Islet precursor cell (in vitro differentiated cells): ENCODE measurements around the gene ANKRD34B.
"Not testable (repeated sequence)": the region's sequence is repeated elsewhere in the genome, so short reads cannot be mapped to it uniquely, and the experiment has no call there.

Source experiments
- DNase-seq: peaks from one replicate; pipeline ENCODE4 v3.0.0-alpha.2; 2018

Gene ANKRD34B

GRCh38 chr5:80569961-80570786 is at the start of gene ANKRD34B:
Gene ANKRD34B (minus strand): TSS chr5:80570280. CDS start chr5:80560019, 10,261 bp downstream.
- peak; percentile 76 for DNase-seq

GRCh38 chr5:80619086-80619485 is 49.0 kb upstream of the ANKRD34B start:
- no peak for DNase-seq

DNA sequence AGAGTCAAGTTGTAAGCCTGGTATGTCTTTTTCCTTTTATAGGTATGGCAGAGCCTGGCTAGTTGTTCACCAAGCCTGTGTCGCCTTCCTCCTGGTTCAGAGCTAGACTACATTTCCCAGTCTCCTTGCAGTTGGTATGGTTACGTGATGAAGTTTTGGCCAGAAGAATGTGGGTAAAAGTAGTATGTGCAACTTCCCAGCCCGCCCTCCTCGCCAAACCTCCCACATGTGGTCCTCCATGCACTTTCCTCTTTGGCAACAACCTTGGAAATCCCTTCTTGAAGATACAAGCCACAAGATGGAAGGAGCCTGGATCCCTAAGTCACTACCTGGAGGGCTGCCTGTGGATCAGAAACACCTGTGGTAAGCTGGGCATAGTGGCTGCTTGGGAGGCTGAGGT is 48.4 kb upstream of the ANKRD34B start:
- DNase-seq, result no peak

DNA sequence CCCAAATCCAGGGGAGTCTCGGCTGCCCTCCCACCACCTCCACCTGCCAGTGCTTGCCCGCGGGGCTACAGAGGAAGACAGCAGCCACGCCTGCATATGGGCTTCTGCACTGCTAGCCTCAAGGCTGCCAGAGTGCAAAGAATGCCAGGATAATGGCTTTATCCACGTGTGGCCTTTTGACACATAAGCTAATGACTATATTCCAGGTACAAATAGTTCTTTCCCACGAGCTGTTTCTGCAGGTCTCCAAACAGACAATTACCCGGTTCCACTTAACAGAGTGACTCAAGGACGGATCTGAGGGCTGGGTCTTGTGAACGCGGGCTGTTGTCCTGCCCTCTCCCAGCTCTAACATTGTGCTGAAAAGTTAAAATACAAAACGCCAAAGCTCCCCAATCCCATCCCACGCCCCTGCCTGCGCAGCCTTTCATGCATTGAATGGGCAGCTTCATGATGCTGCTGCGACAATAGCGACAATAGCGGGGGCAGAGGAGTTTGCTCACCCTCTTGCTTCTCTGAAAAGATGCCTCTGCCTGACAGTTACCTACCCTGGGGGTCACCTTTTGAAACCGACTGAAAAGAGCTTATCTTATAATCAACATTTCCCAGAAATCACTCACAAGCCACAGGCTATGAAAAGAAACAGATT is 45.3 kb upstream of the ANKRD34B start:
- peak; percentile 88 for DNase-seq

- DNase-seq, result no peak
Observed at GRCh38 chr5:80609692-80610091, 39.6 kb upstream of the ANKRD34B start.

DNA sequence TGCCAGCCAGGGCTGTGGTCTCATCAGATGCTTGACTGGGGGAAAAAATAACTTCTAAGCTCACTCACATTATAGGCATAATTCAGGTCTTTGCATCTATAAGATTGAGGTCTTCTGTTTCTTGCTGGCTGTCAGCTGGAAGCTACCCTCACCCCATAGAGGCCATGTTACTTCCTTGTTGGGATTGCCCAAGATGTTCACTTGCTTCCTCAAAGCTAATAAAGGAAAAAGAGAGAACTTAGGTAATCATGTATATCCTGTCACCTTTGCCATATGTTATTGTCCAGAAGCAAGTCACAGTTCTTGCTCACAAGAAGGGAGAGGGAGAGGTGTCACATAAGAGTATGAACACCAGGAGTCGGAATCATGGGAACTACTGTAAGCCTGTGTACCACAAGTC is 38.7 kb upstream of the ANKRD34B start:
- DNase-seq, result no peak

- DNase-seq, result no peak
Observed at GRCh38 chr5:80607832-80608231, 37.8 kb upstream of the ANKRD34B start.

GRCh38 chr5:80607343-80607742 is 37.3 kb upstream of the ANKRD34B start:
- DNase-seq, result no peak

- no peak for DNase-seq
Observed at GRCh38 chr5:80600943-80601693, 31.0 kb upstream of the ANKRD34B start.

DNA sequence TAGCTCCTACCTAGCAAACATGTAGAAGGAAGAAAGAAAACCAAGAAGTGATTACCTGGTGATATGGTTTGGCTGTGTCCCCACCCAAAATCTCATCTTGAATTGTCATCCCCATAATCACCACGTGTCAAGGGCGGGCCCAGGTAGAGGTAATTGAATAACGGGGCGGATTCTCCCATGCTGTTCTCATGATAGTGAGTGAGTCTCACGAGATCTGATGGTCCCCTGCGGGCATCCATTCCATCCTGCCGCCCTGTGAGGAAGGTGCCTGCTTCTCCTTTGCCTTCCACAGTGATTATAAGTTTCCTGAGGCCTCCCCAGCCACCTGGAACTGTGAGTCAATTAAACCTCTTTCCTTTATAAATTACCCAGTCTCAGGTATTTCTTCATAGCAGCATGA is 27.4 kb upstream of the ANKRD34B start:
- DNase-seq, result no peak

- no peak for DNase-seq
Observed at GRCh38 chr5:80594810-80595209, 24.7 kb upstream of the ANKRD34B start.

DNA sequence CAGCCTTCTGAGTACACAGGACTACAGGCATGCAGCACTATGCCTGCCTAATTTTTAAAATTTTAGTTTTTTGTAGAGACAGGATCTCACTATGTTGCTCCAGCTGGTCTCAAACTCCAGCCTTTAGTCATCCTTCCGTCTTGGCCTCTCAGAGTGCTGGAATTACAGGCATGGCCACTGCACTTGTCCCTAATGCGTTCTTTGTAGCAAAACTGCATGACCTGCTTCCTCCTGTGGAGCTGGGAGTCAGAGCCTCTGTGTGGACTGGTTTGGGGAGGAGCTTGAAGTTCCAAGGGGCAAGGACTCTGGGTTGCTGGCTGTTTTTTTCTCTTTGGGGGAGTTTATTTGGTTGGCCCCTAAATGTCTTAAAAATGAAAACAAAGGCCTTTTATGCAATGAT is 22.7 kb upstream of the ANKRD34B start:
- DNase-seq, result no peak

DNA sequence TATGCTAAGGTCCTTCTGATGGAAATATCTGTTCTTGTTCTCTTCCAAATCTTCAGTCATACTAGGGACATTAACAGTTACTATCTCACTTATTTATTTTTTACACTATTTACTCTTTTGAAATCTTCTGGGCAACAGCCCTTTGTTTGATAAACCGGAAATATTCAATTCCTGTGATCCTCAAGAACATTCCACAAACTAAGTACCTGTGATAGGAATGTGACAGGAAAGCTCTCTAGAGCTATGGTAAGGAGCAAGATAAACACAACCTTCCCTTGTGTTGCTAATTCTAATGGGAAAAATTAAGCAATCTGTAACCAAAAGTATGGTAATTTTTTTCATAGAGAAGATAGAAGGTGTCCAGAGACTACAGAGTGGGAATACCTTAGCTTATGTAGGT is 22.0 kb upstream of the ANKRD34B start:
- no peak for DNase-seq

DNA sequence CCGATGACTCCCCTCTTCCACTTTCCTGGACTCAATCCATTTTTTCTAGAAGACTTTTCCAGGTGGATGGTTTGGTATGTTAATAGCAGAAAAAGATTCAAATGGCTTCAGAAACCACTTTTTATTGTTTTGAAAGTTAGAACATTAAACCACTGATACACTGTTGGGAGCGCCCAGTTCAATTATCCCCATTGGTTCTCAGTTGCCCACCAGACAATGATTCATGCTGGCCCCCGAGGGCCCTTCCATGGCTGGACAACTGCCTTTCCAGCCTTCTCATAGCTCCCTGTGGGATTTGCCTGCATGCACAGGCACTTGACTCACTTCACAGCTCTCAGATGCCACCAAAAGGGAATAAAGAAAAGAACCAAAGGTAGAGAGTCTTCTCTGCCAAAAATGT is 21.3 kb upstream of the ANKRD34B start:
- no peak for DNase-seq

DNA sequence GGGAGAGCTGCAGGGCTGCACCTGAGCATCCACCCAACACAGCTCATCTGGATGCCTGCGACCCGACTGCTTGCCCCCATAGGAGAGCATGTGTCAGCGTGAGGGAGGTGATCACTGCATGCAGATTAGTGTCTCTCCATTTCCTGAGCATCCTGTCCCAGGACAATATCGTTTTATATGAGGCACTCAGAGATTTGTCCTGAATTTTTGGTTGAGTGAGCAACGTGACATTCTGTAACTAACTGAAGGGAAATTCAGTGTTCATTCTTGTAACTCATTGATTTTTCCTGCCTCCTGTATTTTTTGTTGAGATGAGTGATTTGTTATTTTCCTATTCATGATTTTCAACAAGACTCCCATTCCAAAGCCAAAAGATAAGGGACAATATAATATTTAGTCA is 20.7 kb upstream of the ANKRD34B start:
- DNase-seq, result no peak

DNA sequence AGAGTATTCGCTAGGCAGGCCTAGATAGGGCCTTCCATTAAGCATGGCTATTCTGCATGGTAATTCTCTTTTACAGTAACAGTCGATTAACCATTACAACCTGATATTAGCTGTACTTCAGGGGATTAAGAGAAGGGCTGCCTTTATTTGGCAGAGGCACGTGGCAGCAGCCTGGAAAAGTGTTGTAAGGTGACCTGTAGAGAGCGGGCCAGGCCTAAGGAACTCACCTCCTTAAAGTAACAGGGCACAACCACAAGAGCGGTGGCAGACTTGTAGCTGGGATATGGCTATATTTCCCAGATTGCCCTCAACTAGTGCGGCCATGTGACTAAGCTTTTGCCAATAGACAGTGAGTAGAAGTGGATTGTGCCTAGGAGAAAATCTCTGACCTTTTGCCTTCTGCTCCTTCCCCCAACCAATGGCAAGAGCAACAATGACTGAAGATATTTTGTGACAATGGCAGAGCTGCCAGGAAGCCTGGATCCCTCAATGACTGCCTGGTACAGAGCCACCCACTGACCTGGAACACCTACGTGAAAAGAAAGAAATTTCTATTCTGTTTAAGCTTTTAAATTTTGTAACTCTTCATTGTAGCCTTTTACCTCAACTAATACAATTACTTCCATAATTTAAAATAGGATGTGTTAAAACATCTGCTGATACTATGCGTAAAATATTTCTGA is 18.9 kb upstream of the ANKRD34B start:
- DNase-seq, result no peak

DNA sequence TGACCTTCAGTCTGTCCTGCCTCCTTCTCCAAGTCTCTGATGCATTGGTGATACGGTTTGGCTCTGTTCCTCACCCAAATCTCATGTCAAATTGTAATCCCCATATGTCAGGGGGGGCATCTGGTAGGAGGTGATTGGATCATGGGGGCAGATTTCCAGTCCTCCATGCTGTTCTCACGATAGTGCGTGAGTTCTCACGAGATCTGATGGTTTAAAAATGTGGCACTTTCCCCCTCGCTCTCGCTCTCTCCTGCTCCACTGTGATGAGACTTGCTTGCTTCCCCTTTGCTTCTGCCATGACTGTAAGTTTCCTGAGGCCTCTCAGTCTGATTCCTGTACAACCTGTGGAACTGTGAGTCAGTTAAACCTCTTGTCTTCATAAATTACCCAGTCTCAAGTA is 14.7 kb upstream of the ANKRD34B start:
- no peak for DNase-seq

- not testable (repeated sequence) for DNase-seq
Observed at GRCh38 chr5:80580291-80580690, 10.2 kb upstream of the ANKRD34B start.

GRCh38 chr5:80579050-80579449 is 9.0 kb upstream of the ANKRD34B start:
- DNase-seq, result no peak

- DNase-seq, result no peak
Observed at GRCh38 chr5:80577707-80578106, 7.6 kb upstream of the ANKRD34B start.

- no peak for DNase-seq
Observed at GRCh38 chr5:80576383-80576782, 6.3 kb upstream of the ANKRD34B start.

DNA sequence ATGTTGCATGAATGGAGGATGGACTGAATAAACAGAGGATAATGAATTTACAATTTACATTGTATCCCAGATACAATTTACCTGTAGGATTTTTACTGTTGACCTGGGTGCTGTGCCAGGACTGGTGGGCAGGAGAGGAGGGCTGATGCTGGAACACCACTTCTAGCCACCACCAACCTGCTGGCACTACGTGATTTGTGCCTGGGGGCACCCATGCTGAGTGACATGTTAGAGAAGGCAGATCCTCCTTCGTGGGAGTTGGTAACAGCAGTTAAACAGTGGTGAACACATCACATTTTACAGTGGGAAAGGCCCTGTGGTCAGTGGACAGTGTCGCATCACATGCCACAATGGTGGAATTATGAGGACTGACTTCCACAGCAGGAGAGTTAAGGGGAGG is 3.0 kb upstream of the ANKRD34B start:
- no peak for DNase-seq
